Endothelial cell of umbilical vein (primary cell): ENCODE results near the gene C1QB. TPM values are rescaled to one million over a fixed set of nuclear protein-coding genes. Genes with fewer than 3 reads are reported as not detected.

Experiments
- BruUV-seq: library from RNA; stranded (reverse); fragments of 400-500 nt; replicated peaks from 2 replicates; lab custom pipeline; 2021; lab: Mats Ljungman, UMichigan
- CTCF ChIA-PET: fragments of 300-600, 350-600 bp; sonication (Branson Sonifier 250); formaldehyde crosslinking; loops from one replicate; lab custom pipeline; 2021; ENCODE audit warnings: antibody characterized with exemption, inconsistent platforms; lab: Charles Lee
- POLR2A ChIA-PET: fragments of 300-600, 350-600 bp; sonication (Branson Sonifier 250); formaldehyde crosslinking; loops from one replicate; lab custom pipeline; 2021; ENCODE audit warnings: antibody characterized with exemption, inconsistent platforms; lab: Charles Lee
- DNase-seq: peaks from one replicate; pipeline ENCODE4 v3.0.0-alpha.2; 2011; ENCODE audit warnings: low read depth, low spot score
- FAIRE-seq: peaks from 2 replicates; lab custom pipeline; 2011; peaks lifted over from hg19 to GRCh38; lab: Jason Lieb, UNC
- H2AFZ ChIP-seq: 2 replicates; pipeline ENCODE4 v1.6.0; 2012; ENCODE audit warnings: low read depth, low read length, control low read depth, inconsistent platforms
- H3K27ac ChIP-seq: 2 replicates; pipeline ENCODE4 v1.5.1; 2011; ENCODE audit warnings: low read depth, mild to moderate bottlenecking, control low read depth, low read length, moderate library complexity; ENCODE audit not compliant: insufficient read depth
- H3K27me3 ChIP-seq, 2 experiments: 2 replicates each; pipeline versions ENCODE4 v1.6.0 to v1.6.1; 2011; ENCODE audit warnings: low read length in 2 of 2, mixed read lengths in 1 of 2; ENCODE audit not compliant: control insufficient read depth in 2 of 2, insufficient read depth in 2 of 2
- H3K36me3 ChIP-seq, 2 experiments: 2 replicates in 1 of 2; 3 replicates in 1 of 2; pipeline ENCODE4 v1.5.1; 2011; ENCODE audit warnings: low read length in 2 of 2, mild to moderate bottlenecking in 1 of 2, moderate library complexity in 1 of 2; ENCODE audit not compliant: control insufficient read depth in 2 of 2, insufficient read depth in 2 of 2; ENCODE audit errors: extremely low read depth in 1 of 2
- H3K4me1 ChIP-seq: 3 replicates; pipeline ENCODE4 v1.5.1; 2011; ENCODE audit warnings: mild to moderate bottlenecking, low read length; ENCODE audit not compliant: control insufficient read depth, insufficient read depth; ENCODE audit errors: extremely low read depth
- H3K4me2 ChIP-seq: 2 replicates; pipeline ENCODE4 v1.6.1; 2011; ENCODE audit warnings: low read length, control low read depth, mixed read lengths; ENCODE audit not compliant: insufficient read depth
- H3K4me3 ChIP-seq, 3 experiments: fragments of 200-600 bp in 1 of 3; sonication (generic), shearing (Covaris generic) in 1 of 3; replicated peaks in 1 of 3; 2 replicates each; pipeline ENCODE4 v1.5.1; 2011 to 2016; ENCODE audit warnings: control low read depth in 3 of 3, low read length in 3 of 3, mild to moderate bottlenecking in 2 of 3, inconsistent platforms in 1 of 3, low read depth in 1 of 3, moderate library complexity in 1 of 3; ENCODE audit not compliant: insufficient read depth in 1 of 3
- H3K79me2 ChIP-seq: 2 replicates; pipeline ENCODE4 v1.6.0; 2012; ENCODE audit warnings: low read length, inconsistent platforms; ENCODE audit not compliant: control insufficient read depth, insufficient read depth
- H3K9ac ChIP-seq: replicated peaks from 2 replicates; pipeline ENCODE3; 2011; ENCODE audit warnings: low read length, control low read depth; ENCODE audit not compliant: insufficient read depth; ENCODE audit errors: extremely low read depth
- H3K9me1 ChIP-seq: replicated peaks from 3 replicates; pipeline ENCODE4 v1.6.0; 2011; ENCODE audit warnings: mild to moderate bottlenecking, low read length; ENCODE audit not compliant: control insufficient read depth, insufficient read depth; ENCODE audit errors: extremely low read depth
- H3K9me3 ChIP-seq: replicated peaks from 2 replicates; pipeline ENCODE4 v1.5.1; 2012; ENCODE audit warnings: low read length, inconsistent platforms; ENCODE audit not compliant: control insufficient read depth, insufficient read depth
- H4K20me1 ChIP-seq: replicated peaks from 2 replicates; pipeline ENCODE3; 2011; ENCODE audit warnings: mild to moderate bottlenecking, low read length; ENCODE audit not compliant: control insufficient read depth, insufficient read depth; ENCODE audit errors: extremely low read depth
- EZH2 ChIP-seq: IDR thresholded peaks from 2 replicates; pipeline ENCODE4 v1.6.1; 2012; ENCODE audit warnings: borderline replicate concordance, low read depth, mild to moderate bottlenecking, moderate library complexity, low read length, inconsistent platforms; ENCODE audit not compliant: severe bottlenecking
- FOS ChIP-seq: IDR thresholded peaks from 2 replicates; pipeline ENCODE4 v1.6.1; 2011; ENCODE audit warnings: mild to moderate bottlenecking, low read length, moderate library complexity, borderline replicate concordance; ENCODE audit not compliant: insufficient read depth
- GATA2 ChIP-seq: IDR thresholded peaks from 2 replicates; pipeline ENCODE4 v1.7.0; 2011; ENCODE audit warnings: low read depth, mild to moderate bottlenecking, moderate library complexity, mixed read lengths, low read length; ENCODE audit not compliant: insufficient read length, insufficient read depth
- JUN ChIP-seq: IDR thresholded peaks from 2 replicates; pipeline ENCODE4 v1.6.1; 2011; ENCODE audit warnings: borderline replicate concordance, low read depth; ENCODE audit not compliant: insufficient read length, insufficient read depth
- MYC ChIP-seq: IDR thresholded peaks from one replicate; pipeline ENCODE4 v1.6.1; 2011; ENCODE audit warnings: mild to moderate bottlenecking, low read depth, low read length
- POLR2A ChIP-seq: IDR thresholded peaks from 2 replicates; pipeline ENCODE4 v1.6.1; 2012; ENCODE audit warnings: low read depth, mild to moderate bottlenecking, control low read depth, low read length
- POLR2AphosphoS5 ChIP-seq: IDR thresholded peaks from 2 replicates; pipeline ENCODE4 v1.6.1; 2012; ENCODE audit warnings: low read depth, mild to moderate bottlenecking, control low read depth, low read length, moderate library complexity; ENCODE audit not compliant: insufficient read depth
- dilution Hi-C: fragments of 300-500 bp; cut with MboI; formaldehyde crosslinking; loops from one replicate; pipeline ENCODE4 v1.15.0; 2019; ENCODE audit warnings: low sequenced_read_pairs; ENCODE audit not compliant: extremely low pct_ligation_motif_present
- intact Hi-C: fragments of 100-400 bp; cut with micrococcal nuclease; formaldehyde crosslinking; loops from one replicate; pipeline ENCODE4 v1.10.0; 2022
- polyA plus RNA-seq, 4 experiments: library from polyadenylated mRNA; depleted of rRNA in 3 of 4; stranded (reverse) in 3 of 4; unstranded in 1 of 4; fragments of >200 nt; gene quantifications; 2 replicates each; pipeline versions ENCODE4 v1.2.1 to v1.2.3, GENCODE V29; 2011 to 2012; ENCODE audit warnings: missing spikeins in 1 of 4
- total RNA-seq: library from RNA; stranded (reverse); gene quantifications from 2 replicates; pipeline ENCODE4 v1.2.3, GENCODE V29; 2021
- TF ChIP-seq, protein P1 (sequence below), 2 donors: IDR thresholded peaks; 1 replicate in 1 of 2; 2 replicates in 1 of 2; pipeline ENCODE4 v1.5.1; 2011; ENCODE audit warnings: low read length in 2 of 2, mild to moderate bottlenecking in 2 of 2, moderate library complexity in 2 of 2, control low read depth in 1 of 2, inconsistent platforms in 1 of 2, low read depth in 1 of 2; ENCODE audit not compliant: insufficient read depth in 1 of 2; ENCODE audit errors: extremely low read depth in 1 of 2
- TF ChIP-seq, protein P2 (sequence below): IDR thresholded peaks from 2 replicates; pipeline ENCODE4 v1.6.1; 2011; ENCODE audit not compliant: insufficient read depth, insufficient read length

Gene C1QB
- total and polyA plus RNA-seq, 2 donors (not counting 3 experiments of a cell fraction or from before 2014, with no cell fraction given) = not detected

DNA sequence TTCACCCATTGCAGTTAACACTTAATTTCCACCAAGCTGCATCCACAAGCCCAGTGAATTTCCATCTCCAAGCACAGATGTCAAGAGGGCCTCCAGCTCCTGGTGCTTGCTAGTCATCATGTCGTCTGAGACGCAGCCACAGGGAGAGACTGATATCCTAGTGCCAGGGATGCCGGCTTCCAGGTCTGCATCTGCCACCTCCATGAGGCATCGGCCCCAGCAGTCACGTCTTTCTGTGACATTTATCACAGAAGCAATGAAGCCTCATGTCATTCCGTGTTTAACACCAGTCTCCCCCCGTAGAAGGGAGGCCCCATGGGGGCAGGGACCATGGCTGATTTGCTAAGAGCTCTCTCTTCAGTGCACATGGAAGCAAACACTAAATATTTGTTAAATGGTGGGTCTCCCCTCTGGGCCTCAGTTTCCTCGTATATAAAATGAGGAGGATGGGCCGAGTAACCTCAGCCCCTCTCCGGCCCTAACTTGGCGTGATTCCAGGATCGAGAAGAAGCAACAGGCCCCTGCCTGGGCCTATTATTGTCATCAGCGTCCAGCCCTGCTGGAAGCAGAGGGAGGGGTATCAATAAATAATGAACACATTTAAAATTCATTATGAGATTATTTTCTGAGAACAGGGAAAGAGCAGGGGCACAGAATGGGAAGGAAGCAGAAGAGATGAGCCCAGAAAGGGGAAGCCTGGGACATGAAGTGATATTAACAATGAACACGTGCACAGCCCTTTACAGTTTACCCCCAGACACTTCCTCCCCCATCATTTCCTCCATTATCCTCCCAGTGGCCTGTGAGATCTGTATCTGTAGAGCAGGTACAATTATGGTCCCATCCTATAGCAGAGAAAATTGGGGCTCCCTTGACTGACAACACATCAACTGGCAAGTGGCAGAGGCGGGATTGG, 837 bp upstream of the C1QB start:
- H2AFZ ChIP-seq = no peak overlapping the region
- intact Hi-C loops (no loop called here), dilution Hi-C loops (loop anchor here (25.0 kb wide), 1 partner anchor 310 kb away; the partner anchor contains the start of gene LACTBL1)
- ChIA-PET POLR2A (no interaction called here), CTCF (interaction anchor here (0.7 to 1.4 kb wide), 4 partner anchors 10 to 292 kb away, joined by 3 read pairs; no protein-coding TSS in a partner anchor)
- no peaks in the 10 kb centered on the region for H4K20me1 ChIP-seq
- H3K9ac ChIP-seq = no peak overlapping the region
- no peaks in the 10 kb centered on the region for H3K9me1 ChIP-seq
- peaks cover 2 to 9% of the 10 kb centered on the region in 2 experiments for H3K27me3 ChIP-seq
- no peaks in the 10 kb centered on the region for H3K36me3 ChIP-seq
- H3K9me3 ChIP-seq = no peaks in the 10 kb centered on the region
- no peak overlapping the region for H3K27ac ChIP-seq
- no TSS peak for BruUV-seq
- TF ChIP-seq FOS (no peak), MYC (no peak), POLR2A (no peak), JUN (no peak), GATA2 (no peak), POLR2AphosphoS5 (no peak), EZH2 (no peak)
- TF ChIP-seq, protein P1, sequence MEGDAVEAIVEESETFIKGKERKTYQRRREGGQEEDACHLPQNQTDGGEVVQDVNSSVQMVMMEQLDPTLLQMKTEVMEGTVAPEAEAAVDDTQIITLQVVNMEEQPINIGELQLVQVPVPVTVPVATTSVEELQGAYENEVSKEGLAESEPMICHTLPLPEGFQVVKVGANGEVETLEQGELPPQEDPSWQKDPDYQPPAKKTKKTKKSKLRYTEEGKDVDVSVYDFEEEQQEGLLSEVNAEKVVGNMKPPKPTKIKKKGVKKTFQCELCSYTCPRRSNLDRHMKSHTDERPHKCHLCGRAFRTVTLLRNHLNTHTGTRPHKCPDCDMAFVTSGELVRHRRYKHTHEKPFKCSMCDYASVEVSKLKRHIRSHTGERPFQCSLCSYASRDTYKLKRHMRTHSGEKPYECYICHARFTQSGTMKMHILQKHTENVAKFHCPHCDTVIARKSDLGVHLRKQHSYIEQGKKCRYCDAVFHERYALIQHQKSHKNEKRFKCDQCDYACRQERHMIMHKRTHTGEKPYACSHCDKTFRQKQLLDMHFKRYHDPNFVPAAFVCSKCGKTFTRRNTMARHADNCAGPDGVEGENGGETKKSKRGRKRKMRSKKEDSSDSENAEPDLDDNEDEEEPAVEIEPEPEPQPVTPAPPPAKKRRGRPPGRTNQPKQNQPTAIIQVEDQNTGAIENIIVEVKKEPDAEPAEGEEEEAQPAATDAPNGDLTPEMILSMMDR (IDR thresholded peaks at IDR 0.05; ENCODE audit: extremely low read depth in 1 of 2, insufficient read depth in 1 of 2, low read depth in 1 of 2, low read length in 2 of 2) = no peak
- TF ChIP-seq, protein P2, sequence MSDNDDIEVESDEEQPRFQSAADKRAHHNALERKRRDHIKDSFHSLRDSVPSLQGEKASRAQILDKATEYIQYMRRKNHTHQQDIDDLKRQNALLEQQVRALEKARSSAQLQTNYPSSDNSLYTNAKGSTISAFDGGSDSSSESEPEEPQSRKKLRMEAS = no peak
- DNase-seq (no peak), FAIRE-seq (no peak)
- H3K4me1 ChIP-seq = no peaks in the 10 kb centered on the region
- H3K4me2 ChIP-seq = no peak overlapping the region
- H3K79me2 ChIP-seq = no peaks in the 10 kb centered on the region
- no peak overlapping the region for H3K4me3 ChIP-seq
